H9 (cell line): ENCODE results near the gene C1QL1. TPM values are rescaled to one million over a fixed set of nuclear protein-coding genes. Genes with fewer than 3 reads are reported as not detected.

ENCODE experiments used
- DNase-seq: peaks from one replicate; pipeline ENCODE4 v3.0.0-alpha.2; 2017
- H2AFZ ChIP-seq: one replicate; pipeline ENCODE4 v1.6.1; 2013; ENCODE audit warnings: mild to moderate bottlenecking, low read length, control low read depth, moderate library complexity
- H2AK5ac ChIP-seq: 2 replicates; pipeline ENCODE4 v1.6.1; 2013; ENCODE audit warnings: low read length, control low read depth, mixed read lengths; ENCODE audit not compliant: insufficient read length
- H2BK120ac ChIP-seq: one replicate; pipeline ENCODE4 v1.6.1; 2013; ENCODE audit warnings: low read depth, mild to moderate bottlenecking, low read length, control low read depth, inconsistent platforms; ENCODE audit not compliant: poor library complexity, severe bottlenecking
- H2BK12ac ChIP-seq: 2 replicates; pipeline ENCODE4 v1.6.1; 2013; ENCODE audit warnings: low read length, control low read depth, mixed read lengths, low read depth; ENCODE audit not compliant: insufficient read length
- H2BK15ac ChIP-seq: 2 replicates; pipeline ENCODE4 v1.6.1; 2013; ENCODE audit warnings: low read depth, low read length, control low read depth
- H2BK20ac ChIP-seq: one replicate; pipeline ENCODE4 v1.6.1; 2013; ENCODE audit warnings: low read depth, mild to moderate bottlenecking, low read length, control low read depth, inconsistent platforms; ENCODE audit not compliant: poor library complexity, severe bottlenecking
- H2BK5ac ChIP-seq: 2 replicates; pipeline ENCODE4 v1.6.1; 2013; ENCODE audit warnings: low read length, control low read depth, mixed read lengths; ENCODE audit not compliant: insufficient read length
- H3K14ac ChIP-seq: 2 replicates; pipeline ENCODE4 v1.6.1; 2013; ENCODE audit warnings: low read length, control low read depth; ENCODE audit not compliant: insufficient read depth
- H3K18ac ChIP-seq: 2 replicates; pipeline ENCODE4 v1.6.1; 2013; ENCODE audit warnings: low read depth, mild to moderate bottlenecking, mixed read lengths, low read length, control low read depth; ENCODE audit not compliant: insufficient read length
- H3K23ac ChIP-seq: 2 replicates; pipeline ENCODE4 v1.6.1; 2013; ENCODE audit warnings: low read length, control low read depth, mixed read lengths, low read depth; ENCODE audit not compliant: insufficient read length
- H3K23me2 ChIP-seq: 2 replicates; pipeline ENCODE4 v1.6.1; 2013; ENCODE audit warnings: low read depth, mild to moderate bottlenecking, mixed read lengths, low read length, control low read depth; ENCODE audit not compliant: insufficient read length, poor library complexity, severe bottlenecking
- H3K27ac ChIP-seq: 2 replicates; pipeline ENCODE4 v1.5.1; 2013; ENCODE audit warnings: low read length, control low read depth, mixed read lengths, low read depth; ENCODE audit not compliant: insufficient read length
- H3K27me3 ChIP-seq: 2 replicates; pipeline ENCODE4 v1.6.1; 2013; ENCODE audit warnings: low read length, control low read depth, inconsistent platforms; ENCODE audit not compliant: insufficient read depth
- H3K4ac ChIP-seq: 2 replicates; pipeline ENCODE4 v1.6.1; 2013; ENCODE audit warnings: low read depth, mild to moderate bottlenecking, control low read depth, inconsistent platforms, low read length, moderate library complexity
- H3K4me1 ChIP-seq: 2 replicates; pipeline ENCODE4 v1.6.1; 2013; ENCODE audit warnings: low read length, control low read depth, inconsistent platforms; ENCODE audit not compliant: insufficient read depth
- H3K4me2 ChIP-seq: 2 replicates; pipeline ENCODE4 v1.6.1; 2013; ENCODE audit warnings: low read length, control low read depth, mixed read lengths; ENCODE audit not compliant: insufficient read length, insufficient read depth
- H3K56ac ChIP-seq: 2 replicates; pipeline ENCODE4 v1.6.1; 2013; ENCODE audit warnings: low read depth, mild to moderate bottlenecking, mixed read lengths, low read length, control low read depth; ENCODE audit not compliant: insufficient read length
- H3K79me1 ChIP-seq: 2 replicates; pipeline ENCODE4 v1.6.1; 2013; ENCODE audit warnings: low read depth, mild to moderate bottlenecking, moderate library complexity, low read length, control low read depth, inconsistent platforms; ENCODE audit not compliant: insufficient read depth, poor library complexity, severe bottlenecking
- H3K79me2 ChIP-seq: 2 replicates; pipeline ENCODE4 v1.6.1; 2013; ENCODE audit warnings: low read length, control low read depth, inconsistent platforms; ENCODE audit not compliant: insufficient read depth
- H3K9ac ChIP-seq: 2 replicates; pipeline ENCODE4 v1.6.1; 2013; ENCODE audit warnings: low read length, control low read depth, mixed read lengths; ENCODE audit not compliant: insufficient read length; ENCODE audit errors: extremely low read depth
- H3K9me3 ChIP-seq: one replicate; pipeline ENCODE4 v1.6.1; 2013; ENCODE audit warnings: low read depth, low read length, inconsistent platforms; ENCODE audit not compliant: control insufficient read depth
- H3T11ph ChIP-seq: one replicate; pipeline ENCODE4 v1.6.1; 2013; ENCODE audit warnings: mild to moderate bottlenecking, low read length, control low read depth, inconsistent platforms
- H4K20me1 ChIP-seq: one replicate; pipeline ENCODE4 v1.6.1; 2013; ENCODE audit not compliant: control insufficient read depth, insufficient read length, insufficient read depth
- H4K5ac ChIP-seq: 2 replicates; pipeline ENCODE4 v1.6.1; 2013; ENCODE audit warnings: low read depth, mild to moderate bottlenecking, mixed read lengths, low read length, control low read depth; ENCODE audit not compliant: insufficient read length
- H4K8ac ChIP-seq: replicated peaks from 2 replicates; pipeline ENCODE4 v1.6.1; 2013; ENCODE audit warnings: low read length, control low read depth, mixed read lengths, low read depth; ENCODE audit not compliant: insufficient read length
- H4K91ac ChIP-seq: 2 replicates; pipeline ENCODE4 v1.6.1; 2013; ENCODE audit warnings: low read depth, mild to moderate bottlenecking, moderate library complexity, mixed read lengths, low read length, control low read depth; ENCODE audit not compliant: insufficient read length
- H3K27ac Mint-ChIP-seq, 3 experiments: 2 replicates in 2 of 3; 3 replicates in 1 of 3; pipeline ENCODE4 v1.8.0; 2020 to 2021; ENCODE audit warnings: mixed read lengths in 3 of 3, mild to moderate bottlenecking in 1 of 3, moderate library complexity in 1 of 3
- H3K27me3 Mint-ChIP-seq: 2 replicates; pipeline ENCODE4 v1.8.0; 2021; ENCODE audit warnings: low read depth, mild to moderate bottlenecking, moderate library complexity, mixed read lengths
- H3K36me3 Mint-ChIP-seq, 3 experiments: 2 replicates in 2 of 3; 3 replicates in 1 of 3; pipeline ENCODE4 v1.8.0; 2020 to 2021; ENCODE audit warnings: low read depth in 3 of 3, mixed read lengths in 3 of 3; ENCODE audit not compliant: insufficient read depth in 1 of 3
- H3K4me1 Mint-ChIP-seq, 2 experiments: 2 replicates each; pipeline ENCODE4 v1.8.0; 2020; ENCODE audit warnings: mixed read lengths in 2 of 2
- H3K4me3 Mint-ChIP-seq, 2 experiments: 2 replicates in 1 of 2; 3 replicates in 1 of 2; pipeline ENCODE4 v1.8.0; 2020 to 2021; ENCODE audit warnings: mild to moderate bottlenecking in 2 of 2, mixed read lengths in 2 of 2, moderate library complexity in 1 of 2
- H3K9me3 Mint-ChIP-seq, 2 experiments: 2 replicates in 1 of 2; 3 replicates in 1 of 2; pipeline ENCODE4 v1.8.0; 2020; ENCODE audit warnings: mild to moderate bottlenecking in 2 of 2, mixed read lengths in 2 of 2, moderate library complexity in 1 of 2
- WGBS: extraction: QIAGEN DNeasy Blood & Tissue Kit; methylation state at CpG from one replicate; pipeline ENCODE4 v1.1.7; 2013; ENCODE audit warnings: missing lambda C conversion rate, low lambda C conversion rate, mixed read lengths; ENCODE audit not compliant: insufficient read length; ENCODE audit errors: extremely low coverage; 5-methylcytosine and 5-hydroxymethylcytosine counted together
- total RNA-seq: library from RNA; stranded (reverse); gene quantifications from 2 replicates; pipeline ENCODE4 v1.2.1, GENCODE V29; 2021
- TF ChIP-seq, protein P1 (sequence below): fragments of 200-600 bp; sonication (generic); conservative IDR thresholded peaks from 3 replicates; pipeline ENCODE4 v1.8.0; 2021; ENCODE audit warnings: antibody characterized with exemption, mild to moderate bottlenecking

Gene C1QL1
- total RNA-seq, 1 experiment from 2014 or later, result 6.0 TPM

DNA sequence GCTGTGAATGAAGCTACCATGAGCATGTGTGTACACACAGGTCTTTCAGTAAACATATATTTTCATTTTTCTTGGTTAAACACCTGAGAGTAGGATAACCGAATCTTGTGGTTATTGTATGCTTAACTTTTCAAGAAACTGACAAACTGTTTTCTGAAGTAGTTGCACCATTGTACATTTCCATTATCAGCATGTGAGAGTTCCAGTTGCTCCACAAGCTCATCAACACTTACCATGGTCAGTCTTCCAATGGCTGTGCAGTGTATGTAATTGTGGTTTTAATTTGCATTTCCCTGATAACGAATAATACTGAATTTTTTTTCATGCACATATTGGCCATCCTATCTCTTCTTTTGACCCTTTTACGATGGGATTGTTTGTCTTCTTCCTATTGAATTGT, 31.3 kb upstream of the C1QL1 start:
- Histone ChIP-seq H2BK20ac (no peak overlapping the region), H3K18ac (no peak overlapping the region), H3T11ph (no peak overlapping the region), H3K14ac (no peak overlapping the region), H3K9me3 (no peaks in the 10 kb centered on the region), H3K79me2 (no peaks in the 10 kb centered on the region), H3K27ac (no peak overlapping the region), H3K79me1 (no peaks in the 10 kb centered on the region), H3K9ac (no peak overlapping the region), H4K8ac (no peak overlapping the region), H4K5ac (no peak overlapping the region), H3K4me1 (peaks cover 11% of the 10 kb centered on the region; the same call in 1 of the 2 replicates), H3K23ac (no peak overlapping the region), H4K20me1 (no peaks in the 10 kb centered on the region), H3K27me3 (no peaks in the 10 kb centered on the region; the same call in 1 of the 2 replicates), H2BK15ac (no peak overlapping the region), H4K91ac (no peak overlapping the region), H3K4me2 (no peak overlapping the region), H3K23me2 (no peaks in the 10 kb centered on the region), H2BK12ac (no peak overlapping the region), H2BK120ac (no peak overlapping the region), H2AK5ac (no peak overlapping the region), H2AFZ (no peak overlapping the region), H2BK5ac (no peak overlapping the region), H3K4ac (no peak overlapping the region), H3K56ac (no peak overlapping the region)
- no peak for DNase-seq
- peaks cover 7 to 11% of the 10 kb centered on the region in 2 experiments; a peak in 4 of 5 replicates for H3K9me3 Mint-ChIP-seq
- no peak overlapping the region for H3K27ac Mint-ChIP-seq
- TF ChIP-seq, protein P1, sequence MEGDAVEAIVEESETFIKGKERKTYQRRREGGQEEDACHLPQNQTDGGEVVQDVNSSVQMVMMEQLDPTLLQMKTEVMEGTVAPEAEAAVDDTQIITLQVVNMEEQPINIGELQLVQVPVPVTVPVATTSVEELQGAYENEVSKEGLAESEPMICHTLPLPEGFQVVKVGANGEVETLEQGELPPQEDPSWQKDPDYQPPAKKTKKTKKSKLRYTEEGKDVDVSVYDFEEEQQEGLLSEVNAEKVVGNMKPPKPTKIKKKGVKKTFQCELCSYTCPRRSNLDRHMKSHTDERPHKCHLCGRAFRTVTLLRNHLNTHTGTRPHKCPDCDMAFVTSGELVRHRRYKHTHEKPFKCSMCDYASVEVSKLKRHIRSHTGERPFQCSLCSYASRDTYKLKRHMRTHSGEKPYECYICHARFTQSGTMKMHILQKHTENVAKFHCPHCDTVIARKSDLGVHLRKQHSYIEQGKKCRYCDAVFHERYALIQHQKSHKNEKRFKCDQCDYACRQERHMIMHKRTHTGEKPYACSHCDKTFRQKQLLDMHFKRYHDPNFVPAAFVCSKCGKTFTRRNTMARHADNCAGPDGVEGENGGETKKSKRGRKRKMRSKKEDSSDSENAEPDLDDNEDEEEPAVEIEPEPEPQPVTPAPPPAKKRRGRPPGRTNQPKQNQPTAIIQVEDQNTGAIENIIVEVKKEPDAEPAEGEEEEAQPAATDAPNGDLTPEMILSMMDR, result no peak
- H3K4me1 Mint-ChIP-seq, result peaks cover 25 to 33% of the 10 kb centered on the region in 2 experiments
- peaks cover 36% of the 10 kb centered on the region for H3K27me3 Mint-ChIP-seq
- H3K36me3 Mint-ChIP-seq, result no peaks in the 10 kb centered on the region; a peak in 2 of 7 replicates
- no peak overlapping the region for H3K4me3 Mint-ChIP-seq
- no CpG with 5 or more reads among the region's 3 CpGs for WGBS
